Kidney (tissue), 14 donors: ENCODE results near the gene CCDC7. TPM values are rescaled to one million over a fixed set of nuclear protein-coding genes. Genes with fewer than 3 reads are reported as not detected.
"Not testable (repeated sequence)": the region's sequence is repeated elsewhere in the genome, so short reads cannot be mapped to it uniquely, and the experiment has no call there.

Experiments
- DNase-seq, 5 donors: peaks; one replicate each; pipeline ENCODE4 v3.0.0-alpha.2; 2013 to 2020
- FAIRE-seq: peaks from 2 replicates; lab custom pipeline; 2012; peaks lifted over from hg19 to GRCh38; lab: Jason Lieb, UNC
- H3K27ac ChIP-seq, 2 donors: one replicate each; pipeline ENCODE4 v1.7.0; 2013; ENCODE audit warnings: low read depth in 2 of 2, low read length in 2 of 2, inconsistent platforms in 1 of 2
- H3K27me3 ChIP-seq: one replicate; pipeline ENCODE4 v1.7.1; 2013; ENCODE audit warnings: low read length, inconsistent platforms; ENCODE audit not compliant: control insufficient read depth, insufficient read depth
- H3K36me3 ChIP-seq, 3 donors: one replicate each; pipeline versions ENCODE4 v1.7.0 to v1.7.1; 2013; ENCODE audit warnings: low read length in 3 of 3, control low read depth in 1 of 3, inconsistent platforms in 1 of 3; ENCODE audit not compliant: insufficient read depth in 3 of 3, control insufficient read depth in 2 of 3
- H3K4me1 ChIP-seq, 3 donors: one replicate each; pipeline versions ENCODE4 v1.7.0 to v1.7.1; 2013; ENCODE audit warnings: low read length in 3 of 3, inconsistent platforms in 1 of 3, low read depth in 1 of 3; ENCODE audit not compliant: control insufficient read depth in 2 of 3, insufficient read depth in 2 of 3
- H3K4me3 ChIP-seq, 3 donors: one replicate each; pipeline versions ENCODE4 v1.7.0 to v1.8.1; 2013; ENCODE audit warnings: low read length in 3 of 3, control low read depth in 1 of 3, inconsistent platforms in 1 of 3
- H3K9ac ChIP-seq, 3 donors: one replicate each; pipeline versions ENCODE4 v1.7.0 to v1.7.1; 2013; ENCODE audit warnings: low read length in 3 of 3, control low read depth in 1 of 3, inconsistent platforms in 1 of 3
- H3K9me3 ChIP-seq, 3 donors: one replicate each; pipeline versions ENCODE4 v1.7.0 to v1.7.1; 2013; ENCODE audit warnings: low read length in 3 of 3, control low read depth in 1 of 3, inconsistent platforms in 1 of 3; ENCODE audit not compliant: control insufficient read depth in 2 of 3, insufficient read depth in 1 of 3
- CTCF ChIP-seq: IDR thresholded peaks from 3 replicates; pipeline ENCODE4 v1.5.1; 2012; ENCODE audit warnings: mild to moderate bottlenecking, moderate library complexity, borderline replicate concordance; ENCODE audit not compliant: insufficient read depth; ENCODE audit errors: extremely low read depth
- intact Hi-C: fragments of 100-400 bp; cut with DNase I; formaldehyde crosslinking; loops from one replicate; pipeline ENCODE4 v1.11.1; 2022
- polyA plus RNA-seq: library from polyadenylated mRNA; stranded (reverse); fragments of 350-450 nt; fragmentation: Illumina TruSeq; extraction: RNeasy Lipid Tissue Mini Kit (QIAGEN cat#74804); gene quantifications from one replicate; pipeline ENCODE4 v1.2.3, GENCODE V29; 2014; ENCODE audit warnings: low read depth, low replicate concordance; ENCODE audit not compliant: insufficient read depth
- total RNA-seq: library from RNA; stranded (reverse); fragmentation: NEBNext Ultra II Directional; extraction: Animal tissue kit (Norgen Biotek cat#: 25700); gene quantifications from one replicate; pipeline ENCODE4 v1.2.1, GENCODE V29; 2021
- donor health status: control.
- donor health status: control.
- donor health status: control.
- donor health status: control.
- donor health status: control.
- donor health status: DM: yes; HTN: yes; CAD: no.
- donor health status: Normal renal cell carcinoma (clear cell type).

Gene CCDC7
- total and polyA plus RNA-seq, 2 donors from 2014 or later = 0.84 to 28.0 TPM

DNA sequence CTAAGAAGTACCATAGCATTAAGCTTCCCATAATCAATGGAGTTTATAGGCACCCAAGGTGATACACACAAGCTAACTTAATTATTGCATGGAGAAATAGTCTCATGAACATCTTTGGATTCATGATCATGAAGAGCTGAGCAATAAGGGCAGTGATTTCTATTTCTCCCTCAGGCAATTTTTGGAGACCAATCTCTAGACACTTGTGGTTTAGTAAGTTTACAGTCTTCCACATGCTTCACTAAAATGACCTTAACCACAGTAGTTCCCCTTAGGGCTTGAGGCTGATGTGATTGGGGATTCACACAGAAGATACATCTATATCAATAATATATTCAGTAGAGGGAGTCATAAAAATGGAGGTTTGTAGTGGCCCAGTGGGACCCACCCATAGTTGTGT, 241.2 kb downstream of the CCDC7 start:
- Histone ChIP-seq H3K27ac (no peak overlapping the region), H3K4me3 (no peak overlapping the region), H3K9ac (no peak overlapping the region), H3K27me3 (no peaks in the 10 kb centered on the region), H3K36me3 (no peaks in the 10 kb centered on the region), H3K9me3 (peaks cover 0 to 7% (median 0%) of the 10 kb centered on the region in 3 donors), H3K4me1 (no peaks in the 10 kb centered on the region)
- FAIRE-seq (no peak), DNase-seq (no peak)
- no peak for TF ChIP-seq CTCF
- intact Hi-C loops = no loop called here

- Histone ChIP-seq H3K27me3 (no peaks in the 10 kb centered on the region), H3K9me3 (peaks cover 0 to 2% (median 0%) of the 10 kb centered on the region in 3 donors), H3K9ac (no peak overlapping the region), H3K27ac (no peak overlapping the region), H3K4me1 (no peaks in the 10 kb centered on the region), H3K4me3 (no peak overlapping the region), H3K36me3 (no peaks in the 10 kb centered on the region)
- intact Hi-C loops = no loop called here
- FAIRE-seq (no peak), DNase-seq (no peak)
- no peak for TF ChIP-seq CTCF
These were observed 241.6 kb downstream of the CCDC7 start for GRCh38 chr10:32687546-32687945.

GRCh38 chr10:32692174-32692573, 246.2 kb downstream of the CCDC7 start:
- peaks cover 0 to 7% (median 0%) of the 10 kb centered on the region in 3 donors for H3K9me3 ChIP-seq
- H3K4me3 ChIP-seq = no peak overlapping the region
- no peak for FAIRE-seq
- DNase-seq = no peak
- intact Hi-C loops = no loop called here
- H3K36me3 ChIP-seq = no peaks in the 10 kb centered on the region
- no peaks in the 10 kb centered on the region for H3K4me1 ChIP-seq
- no peak overlapping the region for H3K27ac ChIP-seq
- no peaks in the 10 kb centered on the region for H3K27me3 ChIP-seq
- H3K9ac ChIP-seq = no peak overlapping the region
- TF ChIP-seq CTCF = no peak

GRCh38 chr10:32693441-32693979, 247.6 kb downstream of the CCDC7 start:
- Histone ChIP-seq H3K4me3 (no peak overlapping the region), H3K4me1 (no peaks in the 10 kb centered on the region), H3K36me3 (no peaks in the 10 kb centered on the region), H3K9ac (no peak overlapping the region), H3K27ac (no peak overlapping the region), H3K27me3 (no peaks in the 10 kb centered on the region), H3K9me3 (peaks cover 0 to 12% (median 0%) of the 10 kb centered on the region in 3 donors)
- intact Hi-C loops = no loop called here
- DNase-seq (no peak), FAIRE-seq (no peak)
- no peak for TF ChIP-seq CTCF

GRCh38 chr10:32699683-32700082, 253.7 kb downstream of the CCDC7 start:
- H3K4me1 ChIP-seq, H3K27ac ChIP-seq, DNase-seq, intact Hi-C loops, H3K27me3 ChIP-seq, H3K9ac ChIP-seq, H3K4me3 ChIP-seq, H3K36me3 ChIP-seq, FAIRE-seq: not testable (repeated sequence)
- H3K9me3 ChIP-seq = peaks cover 0 to 12% (median 0%) of the 10 kb centered on the region in 3 donors
